SKM-1 (cell line): ENCODE data around the gene BEST3.
"Not testable (repeated sequence)": the region's sequence is repeated elsewhere in the genome, so short reads cannot be mapped to it uniquely, and the experiment has no call there.

Source experiments
- DNase-seq: peaks from one replicate; lab custom pipeline; 2025; ENCODE audit not compliant: unreplicated experiment; lab: John Stamatoyannopoulos, UW

The BEST3 gene

GRCh38 chr12:69688471-69689427 lies 10.4 kb downstream of the BEST3 start:
- DNase-seq, result no peak

- no peak for DNase-seq
Observed at GRCh38 chr12:69688021-69688420, 11.1 kb downstream of the BEST3 start.

GRCh38 chr12:69687390-69687789 lies 11.7 kb downstream of the BEST3 start:
- no peak for DNase-seq

- no peak for DNase-seq
Observed at GRCh38 chr12:69686731-69687130, 12.4 kb downstream of the BEST3 start.

GRCh38 chr12:69685810-69686209 lies 13.3 kb downstream of the BEST3 start:
- no peak for DNase-seq

GRCh38 chr12:69684466-69684865 lies 14.6 kb downstream of the BEST3 start:
- no peak for DNase-seq

GRCh38 chr12:69682110-69682755 lies 16.9 kb downstream of the BEST3 start:
- no peak for DNase-seq

- DNase-seq, result no peak
Observed at GRCh38 chr12:69679119-69679518, 20.0 kb downstream of the BEST3 start.

GRCh38 chr12:69676257-69677012 lies 22.7 kb downstream of the BEST3 start:
- DNase-seq, result no peak

- no peak for DNase-seq
Observed at GRCh38 chr12:69672195-69672594, 26.9 kb downstream of the BEST3 start.

- no peak for DNase-seq
Observed at GRCh38 chr12:69671597-69671996, 27.5 kb downstream of the BEST3 start.

- DNase-seq, result no peak
Observed at GRCh38 chr12:69666798-69667197, 32.3 kb downstream of the BEST3 start.

GRCh38 chr12:69664930-69665377 lies 34.1 kb downstream of the BEST3 start:
- not testable (repeated sequence) for DNase-seq

GRCh38 chr12:69663726-69664125 lies 35.4 kb downstream of the BEST3 start:
- DNase-seq, result no peak

GRCh38 chr12:69662764-69663163 lies 36.3 kb downstream of the BEST3 start:
- no peak for DNase-seq

GRCh38 chr12:69661386-69661785 lies 37.7 kb downstream of the BEST3 start:
- DNase-seq, result no peak

- DNase-seq, result no peak
Observed at GRCh38 chr12:69660164-69660863, 38.8 kb downstream of the BEST3 start.

- DNase-seq, result no peak
Observed at GRCh38 chr12:69658203-69658602, 40.9 kb downstream of the BEST3 start.

- DNase-seq, result no peak
Observed at GRCh38 chr12:69657376-69658137, 41.5 kb downstream of the BEST3 start.
